B cell (primary cell): ENCODE results near the gene PRDM2. TPM values are rescaled to one million over a fixed set of nuclear protein-coding genes. Genes with fewer than 3 reads are reported as not detected.

Source experiments
- ATAC-seq: fragments of 200-7000 bp; cut with Tn5 transposase; one replicate; pipeline ENCODE4 v1.10.0; 2021; ENCODE audit warnings: low read depth, mild to moderate bottlenecking, moderate number of reproducible peaks, moderate library complexity
- CTCF ChIA-PET: fragments of 350-600 bp; sonication (Branson Sonifier 250); formaldehyde crosslinking; loops from one replicate; lab custom pipeline; 2021; ENCODE audit warnings: antibody characterized with exemption, inconsistent platforms; lab: Charles Lee
- POLR2A ChIA-PET: fragments of 350-600 bp; sonication (Branson Sonifier 250); formaldehyde crosslinking; loops from one replicate; lab custom pipeline; 2021; ENCODE audit warnings: antibody characterized with exemption; lab: Charles Lee
- DNase-seq: peaks from one replicate; pipeline ENCODE4 v3.0.0; 2013
- H2AFZ ChIP-seq: 2 replicates; pipeline ENCODE4 v1.6.1; 2012; ENCODE audit warnings: mild to moderate bottlenecking, low read depth, low read length; ENCODE audit not compliant: insufficient read depth, poor library complexity, severe bottlenecking
- H3K27ac ChIP-seq, 2 donors: 1 replicate in 1 of 2; 2 replicates in 1 of 2; pipeline ENCODE4 v1.5.1; 2012 to 2013; ENCODE audit warnings: low read length in 2 of 2, mild to moderate bottlenecking in 2 of 2, moderate library complexity in 1 of 2
- H3K27me3 ChIP-seq, 4 experiments: fragments of 200-600 bp in 1 of 4; sonication (generic) in 1 of 4; replicated peaks in 1 of 4; 1 replicate in 2 of 4; 2 replicates in 2 of 4; pipeline versions ENCODE4 v1.6.1 to v1.7.0; 2013 to 2016; ENCODE audit warnings: low read length in 3 of 4, mild to moderate bottlenecking in 2 of 4, mixed read lengths in 1 of 4, moderate library complexity in 1 of 4; ENCODE audit not compliant: insufficient read depth in 4 of 4, control insufficient read depth in 3 of 4; ENCODE audit errors: control extremely low read depth in 1 of 4
- H3K36me3 ChIP-seq, 2 experiments: replicated peaks in 1 of 2; 1 replicate in 1 of 2; 2 replicates in 1 of 2; pipeline versions ENCODE4 v1.6.1 to v1.7.1; 2013; ENCODE audit warnings: low read length in 1 of 2; ENCODE audit not compliant: insufficient read depth in 2 of 2, control insufficient read depth in 1 of 2; ENCODE audit errors: control extremely low read depth in 1 of 2, extremely low read depth in 1 of 2
- H3K4me1 ChIP-seq, 2 donors: fragments of 200-600 bp in 1 of 2; sonication (generic) in 1 of 2; 1 replicate in 1 of 2; 2 replicates in 1 of 2; pipeline versions ENCODE4 v1.5.1 to v1.6.1; 2013 to 2017; ENCODE audit warnings: low read length in 2 of 2; ENCODE audit not compliant: control insufficient read depth in 2 of 2, insufficient read depth in 2 of 2
- H3K4me2 ChIP-seq: replicated peaks from 2 replicates; pipeline ENCODE3; 2012; ENCODE audit warnings: mild to moderate bottlenecking, low read depth, low read length; ENCODE audit not compliant: poor library complexity, severe bottlenecking
- H3K4me3 ChIP-seq, 5 experiments: fragments of 200-600 bp in 1 of 5; sonication (generic) in 1 of 5; 1 replicate in 3 of 5; 2 replicates in 2 of 5; pipeline versions ENCODE4 v1.5.1 to v1.7.0; 2011 to 2016; ENCODE audit warnings: low read length in 4 of 5, mild to moderate bottlenecking in 4 of 5, low read depth in 2 of 5, control low read depth in 1 of 5, moderate library complexity in 1 of 5; ENCODE audit not compliant: insufficient read depth in 1 of 5; ENCODE audit errors: control extremely low read depth in 1 of 5, extremely low read depth in 1 of 5
- H3K79me2 ChIP-seq: fragments of 200-600 bp; sonication (generic); one replicate; pipeline ENCODE4 v1.6.0; 2016; ENCODE audit warnings: low read length; ENCODE audit not compliant: control insufficient read depth, insufficient read depth
- H3K9ac ChIP-seq: fragments of 200-600 bp; sonication (generic); 2 replicates; pipeline ENCODE4 v1.6.1; 2017; ENCODE audit warnings: mild to moderate bottlenecking, low read length, moderate library complexity
- H3K9me3 ChIP-seq, 3 donors: one replicate each; pipeline versions ENCODE4 v1.6.1 to v1.7.1; 2013; ENCODE audit warnings: low read length in 2 of 3; ENCODE audit not compliant: control insufficient read depth in 2 of 3, insufficient read depth in 1 of 3; ENCODE audit errors: control extremely low read depth in 1 of 3
- H4K20me1 ChIP-seq: 2 replicates; pipeline ENCODE4 v1.6.0; 2012; ENCODE audit warnings: mild to moderate bottlenecking, low read length; ENCODE audit not compliant: insufficient read depth, control insufficient read depth, poor library complexity, severe bottlenecking
- H3K27ac Mint-ChIP-seq: one replicate; pipeline ENCODE4 v1.8.0; 2021; ENCODE audit warnings: mixed read lengths
- H3K27me3 Mint-ChIP-seq: one replicate; pipeline ENCODE4 v1.8.0; 2021; ENCODE audit warnings: mixed read lengths
- H3K4me1 Mint-ChIP-seq: one replicate; pipeline ENCODE4 v1.8.0; 2021; ENCODE audit warnings: mixed read lengths
- H3K4me3 Mint-ChIP-seq: one replicate; pipeline ENCODE4 v1.8.0; 2021; ENCODE audit warnings: mixed read lengths
- H3K9me3 Mint-ChIP-seq: one replicate; pipeline ENCODE4 v1.8.0; 2022; ENCODE audit warnings: mixed read lengths; ENCODE audit not compliant: insufficient read depth
- EZH2 ChIP-seq: IDR thresholded peaks from 2 replicates; pipeline ENCODE4 v1.6.1; 2012; ENCODE audit warnings: borderline replicate concordance, low read depth, mild to moderate bottlenecking, moderate library complexity, low read length; ENCODE audit not compliant: insufficient read depth, poor library complexity, severe bottlenecking
- WGBS: methylation state at CpG from one replicate; pipeline ENCODE4 v1.1.5; 2013; ENCODE audit warnings: missing lambda C conversion rate; ENCODE audit not compliant: insufficient coverage; 5-methylcytosine and 5-hydroxymethylcytosine counted together
- intact Hi-C: fragments of 100-400 bp; cut with micrococcal nuclease; formaldehyde crosslinking; loops from one replicate; pipeline ENCODE4 v1.10.0; 2022
- polyA minus RNA-seq: library from RNA; depleted of rRNA, polyadenylated mRNA; stranded (reverse); fragments of >200 nt; gene quantifications from 2 replicates; pipeline ENCODE4 v1.2.3, GENCODE V29; 2012
- polyA plus RNA-seq: library from polyadenylated mRNA; depleted of rRNA; stranded (reverse); fragments of >200 nt; gene quantifications from 2 replicates; pipeline ENCODE4 v1.2.3, GENCODE V29; 2012
- total RNA-seq, 2 donors: library from RNA; stranded (reverse); fragments of 120-200 nt in 1 of 2; gene quantifications; 1 replicate in 1 of 2; 2 replicates in 1 of 2; pipeline versions ENCODE4 v1.2.3 to v1.2.4, GENCODE V29; 2013 to 2022
- TF ChIP-seq, protein P1 (sequence below): fragments of 200-600 bp; IDR thresholded peaks from one replicate; pipeline ENCODE4 v1.8.0; 2022; ENCODE audit warnings: antibody characterized with exemption, mild to moderate bottlenecking

Gene PRDM2, protein sequence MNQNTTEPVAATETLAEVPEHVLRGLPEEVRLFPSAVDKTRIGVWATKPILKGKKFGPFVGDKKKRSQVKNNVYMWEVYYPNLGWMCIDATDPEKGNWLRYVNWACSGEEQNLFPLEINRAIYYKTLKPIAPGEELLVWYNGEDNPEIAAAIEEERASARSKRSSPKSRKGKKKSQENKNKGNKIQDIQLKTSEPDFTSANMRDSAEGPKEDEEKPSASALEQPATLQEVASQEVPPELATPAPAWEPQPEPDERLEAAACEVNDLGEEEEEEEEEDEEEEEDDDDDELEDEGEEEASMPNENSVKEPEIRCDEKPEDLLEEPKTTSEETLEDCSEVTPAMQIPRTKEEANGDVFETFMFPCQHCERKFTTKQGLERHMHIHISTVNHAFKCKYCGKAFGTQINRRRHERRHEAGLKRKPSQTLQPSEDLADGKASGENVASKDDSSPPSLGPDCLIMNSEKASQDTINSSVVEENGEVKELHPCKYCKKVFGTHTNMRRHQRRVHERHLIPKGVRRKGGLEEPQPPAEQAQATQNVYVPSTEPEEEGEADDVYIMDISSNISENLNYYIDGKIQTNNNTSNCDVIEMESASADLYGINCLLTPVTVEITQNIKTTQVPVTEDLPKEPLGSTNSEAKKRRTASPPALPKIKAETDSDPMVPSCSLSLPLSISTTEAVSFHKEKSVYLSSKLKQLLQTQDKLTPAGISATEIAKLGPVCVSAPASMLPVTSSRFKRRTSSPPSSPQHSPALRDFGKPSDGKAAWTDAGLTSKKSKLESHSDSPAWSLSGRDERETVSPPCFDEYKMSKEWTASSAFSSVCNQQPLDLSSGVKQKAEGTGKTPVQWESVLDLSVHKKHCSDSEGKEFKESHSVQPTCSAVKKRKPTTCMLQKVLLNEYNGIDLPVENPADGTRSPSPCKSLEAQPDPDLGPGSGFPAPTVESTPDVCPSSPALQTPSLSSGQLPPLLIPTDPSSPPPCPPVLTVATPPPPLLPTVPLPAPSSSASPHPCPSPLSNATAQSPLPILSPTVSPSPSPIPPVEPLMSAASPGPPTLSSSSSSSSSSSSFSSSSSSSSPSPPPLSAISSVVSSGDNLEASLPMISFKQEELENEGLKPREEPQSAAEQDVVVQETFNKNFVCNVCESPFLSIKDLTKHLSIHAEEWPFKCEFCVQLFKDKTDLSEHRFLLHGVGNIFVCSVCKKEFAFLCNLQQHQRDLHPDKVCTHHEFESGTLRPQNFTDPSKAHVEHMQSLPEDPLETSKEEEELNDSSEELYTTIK (N-terminal part only)
- total RNA-seq: 432 and 447 TPM in 2 replicates
- total RNA-seq (2013): 52.6 TPM
- 50.1 and 103 TPM in 2 replicates for polyA plus RNA-seq
- 53.0 and 88.3 TPM in 2 replicates for polyA minus RNA-seq

DNA sequence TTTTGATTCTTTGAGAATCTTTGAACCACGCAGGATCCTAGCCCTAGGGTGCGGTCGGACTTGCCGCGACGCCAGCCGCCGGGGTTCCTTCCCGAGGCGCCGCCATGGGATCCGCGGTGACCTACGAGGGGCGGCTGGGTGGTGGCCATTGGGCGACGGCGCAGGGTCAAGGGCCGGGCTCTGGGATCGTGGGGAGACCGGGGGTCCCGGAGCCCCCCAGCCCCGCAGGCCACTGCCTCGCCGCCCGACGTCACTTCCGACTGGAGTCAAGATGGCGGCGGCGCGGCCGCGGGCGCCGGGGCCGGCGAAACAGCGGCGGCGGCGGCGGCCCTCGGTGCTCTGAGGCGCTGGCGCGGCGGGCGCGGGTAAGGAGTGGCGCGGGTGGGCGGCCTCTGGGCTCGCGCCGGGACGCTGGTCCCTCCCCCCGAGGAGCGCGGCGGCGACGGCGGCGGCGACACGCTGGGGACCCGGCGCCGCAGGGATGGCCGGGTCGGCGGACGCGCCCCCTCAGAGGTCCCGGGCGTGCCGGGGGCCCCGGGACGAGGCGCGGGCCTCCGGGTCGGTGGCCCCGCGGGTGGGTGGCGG lies at the start of gene PRDM2:
Gene PRDM2 (plus strand): TSS at position 253 of the 585 bp plus-strand sequence. CDS start 15,418 bp downstream, outside the sequence.
- TF ChIP-seq, protein P1, sequence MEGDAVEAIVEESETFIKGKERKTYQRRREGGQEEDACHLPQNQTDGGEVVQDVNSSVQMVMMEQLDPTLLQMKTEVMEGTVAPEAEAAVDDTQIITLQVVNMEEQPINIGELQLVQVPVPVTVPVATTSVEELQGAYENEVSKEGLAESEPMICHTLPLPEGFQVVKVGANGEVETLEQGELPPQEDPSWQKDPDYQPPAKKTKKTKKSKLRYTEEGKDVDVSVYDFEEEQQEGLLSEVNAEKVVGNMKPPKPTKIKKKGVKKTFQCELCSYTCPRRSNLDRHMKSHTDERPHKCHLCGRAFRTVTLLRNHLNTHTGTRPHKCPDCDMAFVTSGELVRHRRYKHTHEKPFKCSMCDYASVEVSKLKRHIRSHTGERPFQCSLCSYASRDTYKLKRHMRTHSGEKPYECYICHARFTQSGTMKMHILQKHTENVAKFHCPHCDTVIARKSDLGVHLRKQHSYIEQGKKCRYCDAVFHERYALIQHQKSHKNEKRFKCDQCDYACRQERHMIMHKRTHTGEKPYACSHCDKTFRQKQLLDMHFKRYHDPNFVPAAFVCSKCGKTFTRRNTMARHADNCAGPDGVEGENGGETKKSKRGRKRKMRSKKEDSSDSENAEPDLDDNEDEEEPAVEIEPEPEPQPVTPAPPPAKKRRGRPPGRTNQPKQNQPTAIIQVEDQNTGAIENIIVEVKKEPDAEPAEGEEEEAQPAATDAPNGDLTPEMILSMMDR: no peak
- no peak for TF ChIP-seq EZH2
- Histone ChIP-seq H3K27ac (peak within 1 kb of the TSS; percentile 95 to 98), H2AFZ (peak within 1 kb of the TSS; percentile 77), H3K36me3 (peaks cover 2 to 4% of the 10 kb centered on the region in 2 experiments), H4K20me1 (no peaks in the 10 kb centered on the region), H3K9me3 (peaks cover 0 to 3% (median 2%) of the 10 kb centered on the region in 3 donors), H3K4me1 (peaks cover 44 to 51% of the 10 kb centered on the region in 2 donors), H3K4me3 (peak within 1 kb of the TSS; percentile 81 to 91 (median 84)), H3K9ac (peak within 1 kb of the TSS; percentile 98), H3K79me2 (peaks cover 59% of the 10 kb centered on the region), H3K27me3 (no peaks in the 10 kb centered on the region), H3K4me2 (peak within 1 kb of the TSS; percentile 77)
- POLR2A ChIA-PET: interaction anchor here (1.0 to 4.7 kb wide), 8 partner anchors 13 to 34 kb away, joined by 3 to 84 read pairs (median 4); no protein-coding TSS in a partner anchor
- under 1% methylated on average over 87 of the region's 87 CpGs for WGBS
- H3K27me3 Mint-ChIP-seq: no peaks in the 10 kb centered on the region
- peaks cover 52% of the 10 kb centered on the region for H3K4me1 Mint-ChIP-seq
- ATAC-seq (peak; percentile 50), DNase-seq (peak; percentile 90)
- H3K4me3 Mint-ChIP-seq: peak within 1 kb of the TSS; percentile 96
- H3K27ac Mint-ChIP-seq: peak within 1 kb of the TSS; percentile 99
- peaks cover 7% of the 10 kb centered on the region for H3K9me3 Mint-ChIP-seq
- intact Hi-C loops: loop anchor here (1.0 kb wide), 1 partner anchor 49 kb away; no protein-coding TSS in a partner anchor
- CTCF ChIA-PET: interaction anchor here (0.6 to 19.9 kb wide), 7 partner anchors 13 to 1657 kb away, joined by 3 to 339 read pairs (median 8); no protein-coding TSS in a partner anchor
